ENCODE measurements around the gene TMIE. TPM values are rescaled to one million over a fixed set of nuclear protein-coding genes. Genes with fewer than 3 reads are reported as not detected.

TMIE gene
- total RNA-seq, 1 donor from 2014 or later: 0.44 TPM

GRCh38 chr3:46673151-46674030 lies 27.8 kb upstream of the TMIE start:
- ChIA-PET POLR2A (no interaction called here), CTCF (interaction anchor here (1.2 kb wide), 1 partner anchor 185 kb away, joined by 4 read pairs; no protein-coding TSS in a partner anchor)
- ATAC-seq (ENCODE audit: low read depth) (no peak), DNase-seq (no peak)
- Mint-ChIP-seq H3K4me3 (no peak overlapping the region), H3K9me3 (no peaks in the 10 kb centered on the region), H3K27ac (no peak overlapping the region), H3K4me1 (no peaks in the 10 kb centered on the region), H3K36me3 (ENCODE audit: low read depth) (no peaks in the 10 kb centered on the region), H3K27me3 (peaks cover 8% of the 10 kb centered on the region)
- intact Hi-C loops (cut with micrococcal nuclease): no loop called here
- TF ChIP-seq CTCF (IDR thresholded peaks at IDR 0.05): no peak

GRCh38 chr3:46674031-46674845 lies 27.0 kb upstream of the TMIE start:
- CTCF ChIA-PET: no interaction called here
- POLR2A ChIA-PET: no interaction called here
- H3K36me3 Mint-ChIP-seq (ENCODE audit: low read depth): no peaks in the 10 kb centered on the region
- H3K27ac Mint-ChIP-seq: no peak overlapping the region
- H3K4me3 Mint-ChIP-seq: no peak overlapping the region
- no peak for DNase-seq
- H3K4me1 Mint-ChIP-seq: no peaks in the 10 kb centered on the region
- intact Hi-C loops (cut with micrococcal nuclease): no loop called here
- TF ChIP-seq CTCF (IDR thresholded peaks at IDR 0.05): no peak
- no peaks in the 10 kb centered on the region for H3K9me3 Mint-ChIP-seq
- ATAC-seq (ENCODE audit: low read depth): no peak
- peaks cover 8% of the 10 kb centered on the region for H3K27me3 Mint-ChIP-seq

- ChIA-PET POLR2A (no interaction called here), CTCF (no interaction called here)
- H3K36me3 Mint-ChIP-seq (ENCODE audit: low read depth): no peaks in the 10 kb centered on the region
- no peaks in the 10 kb centered on the region for H3K4me1 Mint-ChIP-seq
- no peak for ATAC-seq (ENCODE audit: low read depth)
- intact Hi-C loops (cut with micrococcal nuclease): no loop called here
- no peak overlapping the region for H3K27ac Mint-ChIP-seq
- H3K4me3 Mint-ChIP-seq: no peak overlapping the region
- TF ChIP-seq CTCF (IDR thresholded peaks at IDR 0.05): no peak
- DNase-seq: no peak
- peaks cover 8% of the 10 kb centered on the region for H3K27me3 Mint-ChIP-seq
- H3K9me3 Mint-ChIP-seq: no peaks in the 10 kb centered on the region
Observed at GRCh38 chr3:46675426-46675825, 25.8 kb upstream of the TMIE start.

- Mint-ChIP-seq H3K9me3 (no peaks in the 10 kb centered on the region), H3K27me3 (peaks cover 8% of the 10 kb centered on the region), H3K4me1 (no peaks in the 10 kb centered on the region), H3K4me3 (no peak overlapping the region), H3K27ac (no peak overlapping the region), H3K36me3 (ENCODE audit: low read depth) (no peaks in the 10 kb centered on the region)
- CTCF ChIA-PET: no interaction called here
- TF ChIP-seq CTCF (IDR thresholded peaks at IDR 0.05): no peak
- POLR2A ChIA-PET: no interaction called here
- intact Hi-C loops (cut with micrococcal nuclease): no loop called here
- DNase-seq (no peak), ATAC-seq (ENCODE audit: low read depth) (no peak)
Observed at GRCh38 chr3:46675843-46676567, 25.2 kb upstream of the TMIE start.

Data from activated B cell treated with CpG ODN at 0.5 μM for 24 hours (primary cell).